Transverse colon (tissue), 4 donors: ENCODE data around the gene CASKIN2. TPM values are rescaled to one million over a fixed set of nuclear protein-coding genes. Genes with fewer than 3 reads are reported as not detected.

Experiments
- DNase-seq: peaks from one replicate; pipeline ENCODE4 v3.0.0-alpha.2; 2019
- H3K27ac ChIP-seq, 4 donors: fragments of 200-600 bp; sonication (generic); 2 replicates each; pipeline ENCODE4 v1.5.1; 2016 to 2018; ENCODE audit warnings: inconsistent platforms in 4 of 4
- H3K27me3 ChIP-seq: fragments of 200-600 bp; sonication (generic); 2 replicates; pipeline ENCODE4 v1.5.1; 2017; ENCODE audit warnings: inconsistent platforms
- H3K36me3 ChIP-seq, 4 donors: fragments of 200-600 bp; sonication (generic); 2 replicates each; pipeline ENCODE4 v1.5.1; 2017 to 2019; ENCODE audit warnings: inconsistent platforms in 4 of 4
- H3K4me1 ChIP-seq, 4 donors: fragments of 200-600 bp; sonication (generic); 2 replicates each; pipeline ENCODE4 v1.5.1; 2017 to 2020; ENCODE audit warnings: inconsistent platforms in 4 of 4
- H3K4me3 ChIP-seq, 4 donors: fragments of 200-600 bp; sonication (generic); 1 replicate in 1 of 4; 2 replicates in 3 of 4; pipeline versions ENCODE4 v1.5.1 to v1.6.1; 2017 to 2019; ENCODE audit warnings: inconsistent platforms in 4 of 4
- H3K9me3 ChIP-seq, 2 donors: fragments of 200-600 bp; sonication (generic); 2 replicates each; pipeline ENCODE4 v1.5.1; 2017 to 2019; ENCODE audit warnings: inconsistent platforms in 2 of 2
- CTCF ChIP-seq, 5 experiments: fragments of 200-600 bp in 3 of 5; fragments of 450-650 bp in 2 of 5; sonication (generic) in 3 of 5; IDR thresholded peaks; 1 replicate in 2 of 5; 2 replicates in 3 of 5; pipeline ENCODE4 v1.5.1; 2016 to 2017; ENCODE audit warnings: antibody characterized with exemption in 5 of 5, inconsistent platforms in 3 of 5, mild to moderate bottlenecking in 2 of 5, moderate library complexity in 1 of 5
- EP300 ChIP-seq: sonication (generic); formaldehyde crosslinking; IDR thresholded peaks from one replicate; pipeline ENCODE4 v1.6.1; 2017; ENCODE audit warnings: antibody characterized with exemption, low read depth
- POLR2A ChIP-seq: fragments of 450-650 bp; IDR thresholded peaks from one replicate; pipeline ENCODE4 v1.6.1; 2016; ENCODE audit warnings: antibody characterized with exemption, mild to moderate bottlenecking, moderate library complexity
- POLR2AphosphoS5 ChIP-seq, 3 donors: sonication (generic); formaldehyde crosslinking; IDR thresholded peaks; one replicate each; pipeline ENCODE4 v1.6.1; 2016; ENCODE audit warnings: antibody characterized with exemption in 3 of 3
- WGBS, 2 donors: methylation state at CpG; one replicate each; pipeline ENCODE4 v1.1.5; 2018; ENCODE audit warnings: low coverage in 1 of 2; 5-methylcytosine and 5-hydroxymethylcytosine counted together
- in situ Hi-C, 4 donors: fragments of 200-750 bp; cut with MboI; loops; one replicate each; pipeline versions ENCODE4 v1.15.0 to v1.15.1; 2017; ENCODE audit warnings: low sequenced_read_pairs in 3 of 4, low pct_ligation_motif_present in 1 of 4, low pct_unique_long_range_greater_than_20kb in 1 of 4
- intact Hi-C: fragments of 100-400 bp; cut with DNase I; formaldehyde crosslinking; loops from one replicate; pipeline ENCODE4 v1.15.1; 2023; ENCODE audit warnings: low total_unique reads
- total RNA-seq, 4 donors: library from RNA; depleted of rRNA; stranded (reverse); fragments of >200 nt; gene quantifications; one replicate each; pipeline ENCODE4 v1.1.0, GENCODE V29; 2016

The CASKIN2 gene
- total RNA-seq, 4 donors from 2014 or later: 16.5 to 128 (median 24.8) TPM

- 86 to 88% methylated on average over 2 to 9 of the region's 9 CpGs for WGBS, 2 donors
- in situ Hi-C loops: loop anchor here in 1 of 4 donors (10.0 kb wide), 1 partner anchor 94 kb away; no protein-coding TSS in a partner anchor
- intact Hi-C loops: no loop called here
- no peak for DNase-seq
- H3K36me3 ChIP-seq: peaks cover 0 to 5% (median 0%) of the 10 kb centered on the region in 4 donors
- no peak overlapping the region for H3K4me3 ChIP-seq
- no peaks in the 10 kb centered on the region for H3K9me3 ChIP-seq
- H3K4me1 ChIP-seq: peaks cover 9 to 32% (median 20%) of the 10 kb centered on the region in 4 donors
- H3K27ac ChIP-seq: peak overlapping the region in 2 of 4 donors; percentile 7 to 13
- TF ChIP-seq CTCF (IDR thresholded peaks at IDR 0.05) (no peak), EP300 (no peak), POLR2AphosphoS5 (IDR thresholded peaks at IDR 0.05) (no peak), POLR2A (no peak)
- H3K27me3 ChIP-seq: no peaks in the 10 kb centered on the region
Measured at GRCh38 chr17:75518983-75519537, 3.7 kb upstream of the CASKIN2 start.

- Histone ChIP-seq H3K4me1 (peaks cover 9 to 37% (median 26%) of the 10 kb centered on the region in 4 donors), H3K36me3 (peaks cover 0 to 5% (median 0%) of the 10 kb centered on the region in 4 donors), H3K27ac (peak overlapping the region in 3 of 4 donors; percentile 7 to 93 (median 89)), H3K4me3 (peak overlapping the region in 1 of 4 donors; percentile 96), H3K9me3 (no peaks in the 10 kb centered on the region), H3K27me3 (no peaks in the 10 kb centered on the region)
- WGBS, 2 donors: 69 to 78% methylated on average over 2 to 3 of the region's 3 CpGs
- TF ChIP-seq EP300 (no peak), CTCF (IDR thresholded peaks at IDR 0.05) (no peak), POLR2A (no peak), POLR2AphosphoS5 (IDR thresholded peaks at IDR 0.05) (no peak)
- in situ Hi-C loops (loop anchor here in 1 of 4 donors (10.0 kb wide), 1 partner anchor 93 kb away; no protein-coding TSS in a partner anchor), intact Hi-C loops (no loop called here)
- DNase-seq: peak; percentile 31
Measured at GRCh38 chr17:75518201-75518600, 2.9 kb upstream of the CASKIN2 start.

GRCh38 chr17:75517297-75517865 lies 2.0 kb upstream of the CASKIN2 start:
- no peaks in the 10 kb centered on the region for H3K27me3 ChIP-seq
- DNase-seq: peak; percentile 76
- in situ Hi-C loops (loop anchor here in 1 of 4 donors (10.0 kb wide), 1 partner anchor 93 kb away; no protein-coding TSS in a partner anchor), intact Hi-C loops (no loop called here)
- peaks cover 14 to 45% (median 31%) of the 10 kb centered on the region in 4 donors for H3K4me1 ChIP-seq
- peak in 1 of 3 donors; percentile 26 for TF ChIP-seq POLR2AphosphoS5 (IDR thresholded peaks at IDR 0.05)
- TF ChIP-seq EP300: no peak
- TF ChIP-seq POLR2A: peak; percentile 7
- TF ChIP-seq CTCF (IDR thresholded peaks at IDR 0.05): peak; percentile 22 to 74 (median 35)
- WGBS, 2 donors: 23% methylated on average over 10 of the region's 10 CpGs; no CpG with 5 or more reads in 1 of the 2 donors
- peak overlapping the region; percentile 87 to 93 (median 90) for H3K27ac ChIP-seq
- peaks cover 0 to 5% (median 0%) of the 10 kb centered on the region in 4 donors for H3K36me3 ChIP-seq
- H3K4me3 ChIP-seq: peak overlapping the region; percentile 73 to 98 (median 93)
- no peaks in the 10 kb centered on the region for H3K9me3 ChIP-seq

GRCh38 chr17:75516619-75517296 lies 1.4 kb upstream of the CASKIN2 start:
- H3K36me3 ChIP-seq: peaks cover 0 to 5% (median 0%) of the 10 kb centered on the region in 4 donors
- TF ChIP-seq EP300 (no peak), CTCF (IDR thresholded peaks at IDR 0.05) (no peak), POLR2AphosphoS5 (IDR thresholded peaks at IDR 0.05) (no peak), POLR2A (no peak)
- intact Hi-C loops: no loop called here
- peak; percentile 41 for DNase-seq
- H3K27me3 ChIP-seq: no peaks in the 10 kb centered on the region
- H3K4me3 ChIP-seq: peak overlapping the region; percentile 73 to 98 (median 93)
- H3K9me3 ChIP-seq: no peaks in the 10 kb centered on the region
- in situ Hi-C loops: loop anchor here in 1 of 4 donors (10.0 kb wide), 1 partner anchor 92 kb away; no protein-coding TSS in a partner anchor
- peak overlapping the region; percentile 87 to 93 (median 90) for H3K27ac ChIP-seq
- 1% methylated on average over 5 of the region's 65 CpGs; no CpG with 5 or more reads in 1 of the 2 donors for WGBS, 2 donors
- H3K4me1 ChIP-seq: peaks cover 20 to 51% (median 37%) of the 10 kb centered on the region in 4 donors
